Kidney (tissue), 14 donors: ENCODE results near the gene SLC35F1. TPM values are rescaled to one million over a fixed set of nuclear protein-coding genes. Genes with fewer than 3 reads are reported as not detected.

Source experiments
- DNase-seq, 5 donors: peaks; one replicate each; pipeline ENCODE4 v3.0.0-alpha.2; 2013 to 2020
- FAIRE-seq: peaks from 2 replicates; lab custom pipeline; 2012; peaks lifted over from hg19 to GRCh38; lab: Jason Lieb, UNC
- H3K27ac ChIP-seq, 2 donors: one replicate each; pipeline ENCODE4 v1.7.0; 2013; ENCODE audit warnings: low read depth in 2 of 2, low read length in 2 of 2, inconsistent platforms in 1 of 2
- H3K27me3 ChIP-seq: one replicate; pipeline ENCODE4 v1.7.1; 2013; ENCODE audit warnings: low read length, inconsistent platforms; ENCODE audit not compliant: control insufficient read depth, insufficient read depth
- H3K36me3 ChIP-seq, 3 donors: one replicate each; pipeline versions ENCODE4 v1.7.0 to v1.7.1; 2013; ENCODE audit warnings: low read length in 3 of 3, control low read depth in 1 of 3, inconsistent platforms in 1 of 3; ENCODE audit not compliant: insufficient read depth in 3 of 3, control insufficient read depth in 2 of 3
- H3K4me1 ChIP-seq, 3 donors: one replicate each; pipeline versions ENCODE4 v1.7.0 to v1.7.1; 2013; ENCODE audit warnings: low read length in 3 of 3, inconsistent platforms in 1 of 3, low read depth in 1 of 3; ENCODE audit not compliant: control insufficient read depth in 2 of 3, insufficient read depth in 2 of 3
- H3K4me3 ChIP-seq, 3 donors: one replicate each; pipeline versions ENCODE4 v1.7.0 to v1.8.1; 2013; ENCODE audit warnings: low read length in 3 of 3, control low read depth in 1 of 3, inconsistent platforms in 1 of 3
- H3K9ac ChIP-seq, 3 donors: one replicate each; pipeline versions ENCODE4 v1.7.0 to v1.7.1; 2013; ENCODE audit warnings: low read length in 3 of 3, control low read depth in 1 of 3, inconsistent platforms in 1 of 3
- H3K9me3 ChIP-seq, 3 donors: one replicate each; pipeline versions ENCODE4 v1.7.0 to v1.7.1; 2013; ENCODE audit warnings: low read length in 3 of 3, control low read depth in 1 of 3, inconsistent platforms in 1 of 3; ENCODE audit not compliant: control insufficient read depth in 2 of 3, insufficient read depth in 1 of 3
- CTCF ChIP-seq: IDR thresholded peaks from 3 replicates; pipeline ENCODE4 v1.5.1; 2012; ENCODE audit warnings: mild to moderate bottlenecking, moderate library complexity, borderline replicate concordance; ENCODE audit not compliant: insufficient read depth; ENCODE audit errors: extremely low read depth
- intact Hi-C: fragments of 100-400 bp; cut with DNase I; formaldehyde crosslinking; loops from one replicate; pipeline ENCODE4 v1.11.1; 2022
- polyA plus RNA-seq: library from polyadenylated mRNA; stranded (reverse); fragments of 350-450 nt; fragmentation: Illumina TruSeq; extraction: RNeasy Lipid Tissue Mini Kit (QIAGEN cat#74804); gene quantifications from one replicate; pipeline ENCODE4 v1.2.3, GENCODE V29; 2014; ENCODE audit warnings: low read depth, low replicate concordance; ENCODE audit not compliant: insufficient read depth
- total RNA-seq: library from RNA; stranded (reverse); fragmentation: NEBNext Ultra II Directional; extraction: Animal tissue kit (Norgen Biotek cat#: 25700); gene quantifications from one replicate; pipeline ENCODE4 v1.2.1, GENCODE V29; 2021
- donor health status: control.
- donor health status: control.
- donor health status: control.
- donor health status: control.
- donor health status: control.
- donor health status: DM: yes; HTN: yes; CAD: no.
- donor health status: Normal renal cell carcinoma (clear cell type).

The SLC35F1 gene
- total and polyA plus RNA-seq, 2 donors from 2014 or later, result 0.28 to 0.63 TPM

DNA sequence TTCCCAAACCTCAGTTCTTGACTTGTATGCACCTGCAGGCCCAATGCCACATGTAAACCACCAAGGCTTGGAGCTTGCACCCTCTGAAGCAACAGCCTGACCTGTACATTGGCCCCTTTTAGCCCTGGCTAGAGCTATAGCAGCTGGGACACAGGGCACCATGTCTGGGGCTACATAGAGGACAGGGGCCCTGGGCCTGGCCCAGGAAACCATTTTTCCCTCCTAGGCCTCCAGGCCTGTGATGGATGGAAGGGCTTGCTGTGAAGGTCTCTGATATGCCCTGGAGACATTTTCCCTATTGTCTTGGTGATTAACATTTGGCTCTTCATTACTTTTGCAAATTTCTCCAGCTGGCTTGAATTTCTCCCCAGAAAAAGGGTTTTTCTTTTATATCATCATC, 64.6 kb downstream of the SLC35F1 start:
- intact Hi-C loops, result no loop called here
- Histone ChIP-seq H3K36me3 (no peaks in the 10 kb centered on the region), H3K27me3 (no peaks in the 10 kb centered on the region), H3K4me1 (no peaks in the 10 kb centered on the region), H3K9me3 (no peaks in the 10 kb centered on the region), H3K4me3 (no peak overlapping the region), H3K27ac (no peak overlapping the region), H3K9ac (no peak overlapping the region)
- FAIRE-seq, result no peak
- no peak for TF ChIP-seq CTCF
- DNase-seq, result no peak

- H3K9ac ChIP-seq, result no peak overlapping the region
- intact Hi-C loops, result no loop called here
- no peaks in the 10 kb centered on the region for H3K4me1 ChIP-seq
- FAIRE-seq (no peak), DNase-seq (no peak)
- H3K9me3 ChIP-seq, result no peaks in the 10 kb centered on the region
- H3K27ac ChIP-seq, result no peak overlapping the region
- no peaks in the 10 kb centered on the region for H3K27me3 ChIP-seq
- no peak overlapping the region for H3K4me3 ChIP-seq
- no peaks in the 10 kb centered on the region for H3K36me3 ChIP-seq
- TF ChIP-seq CTCF, result no peak
These were observed 68.0 kb downstream of the SLC35F1 start for GRCh38 chr6:117974914-117975627.

- DNase-seq (peak in 2 of 5 donors; percentile 73 to 81), FAIRE-seq (peak; percentile 84)
- H3K4me3 ChIP-seq, result no peak overlapping the region
- peak; percentile 62 for TF ChIP-seq CTCF
- H3K9me3 ChIP-seq, result no peaks in the 10 kb centered on the region
- no peaks in the 10 kb centered on the region for H3K27me3 ChIP-seq
- H3K36me3 ChIP-seq, result no peaks in the 10 kb centered on the region
- no peak overlapping the region for H3K9ac ChIP-seq
- intact Hi-C loops, result no loop called here
- no peak overlapping the region for H3K27ac ChIP-seq
- no peaks in the 10 kb centered on the region for H3K4me1 ChIP-seq
These were observed 69.1 kb downstream of the SLC35F1 start for GRCh38 chr6:117976030-117976651.
